GM12872 (cell line): Measurements from ENCODE around the gene TRIP11.

Experiments
- CTCF ChIP-seq: IDR thresholded peaks from 3 replicates; pipeline ENCODE4 v1.5.1; 2011; ENCODE audit warnings: low read depth, mild to moderate bottlenecking, low read length, moderate library complexity; ENCODE audit not compliant: insufficient read depth

Gene TRIP11

GRCh38 chr14:92039063-92039718 lies 668 bp downstream of the TRIP11 start:
- no peak for TF ChIP-seq CTCF

DNA sequence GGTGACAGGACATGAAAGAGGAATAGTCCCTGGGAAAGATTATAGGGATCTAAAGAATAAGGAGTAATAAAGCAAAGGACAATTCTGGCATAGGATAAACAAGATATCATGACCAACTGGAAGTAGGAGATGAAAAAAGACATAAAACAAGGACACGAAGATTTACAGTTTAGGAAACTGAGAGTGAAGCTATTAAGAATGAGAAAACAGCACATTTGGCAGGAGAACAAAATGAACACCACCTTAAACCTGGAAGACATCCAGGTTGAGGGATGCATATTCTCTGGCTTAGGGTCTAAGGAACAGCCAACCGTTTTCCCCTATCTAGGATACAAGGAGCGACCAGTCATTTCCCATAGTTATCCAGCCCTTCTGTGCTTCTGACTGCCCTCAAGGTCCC lies 1.9 kb downstream of the TRIP11 start:
- TF ChIP-seq CTCF = no peak

GRCh38 chr14:92035890-92036289 lies 4.0 kb downstream of the TRIP11 start:
- no peak for TF ChIP-seq CTCF

- TF ChIP-seq CTCF = no peak
These were observed 5.8 kb downstream of the TRIP11 start for GRCh38 chr14:92033906-92034687.

DNA sequence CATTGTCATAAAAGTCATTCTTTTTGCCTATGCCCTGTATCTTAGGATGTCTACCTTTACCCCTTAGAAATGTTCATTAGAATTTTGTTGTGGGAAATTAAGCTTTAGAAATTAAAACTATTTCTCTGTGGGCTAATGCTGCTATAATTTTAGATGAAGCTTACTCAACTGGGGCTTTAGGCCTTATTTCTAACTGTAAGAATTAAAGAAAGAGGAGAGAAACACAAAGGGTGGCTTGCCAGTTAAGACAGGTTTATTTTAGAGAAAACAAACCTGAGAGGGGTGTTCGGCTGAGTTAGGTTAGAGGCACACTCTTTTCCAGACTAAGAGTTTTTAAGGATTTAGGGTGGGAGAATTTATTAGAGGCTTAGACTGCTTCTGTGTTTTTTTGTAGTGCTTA lies 6.4 kb downstream of the TRIP11 start:
- TF ChIP-seq CTCF = no peak

DNA sequence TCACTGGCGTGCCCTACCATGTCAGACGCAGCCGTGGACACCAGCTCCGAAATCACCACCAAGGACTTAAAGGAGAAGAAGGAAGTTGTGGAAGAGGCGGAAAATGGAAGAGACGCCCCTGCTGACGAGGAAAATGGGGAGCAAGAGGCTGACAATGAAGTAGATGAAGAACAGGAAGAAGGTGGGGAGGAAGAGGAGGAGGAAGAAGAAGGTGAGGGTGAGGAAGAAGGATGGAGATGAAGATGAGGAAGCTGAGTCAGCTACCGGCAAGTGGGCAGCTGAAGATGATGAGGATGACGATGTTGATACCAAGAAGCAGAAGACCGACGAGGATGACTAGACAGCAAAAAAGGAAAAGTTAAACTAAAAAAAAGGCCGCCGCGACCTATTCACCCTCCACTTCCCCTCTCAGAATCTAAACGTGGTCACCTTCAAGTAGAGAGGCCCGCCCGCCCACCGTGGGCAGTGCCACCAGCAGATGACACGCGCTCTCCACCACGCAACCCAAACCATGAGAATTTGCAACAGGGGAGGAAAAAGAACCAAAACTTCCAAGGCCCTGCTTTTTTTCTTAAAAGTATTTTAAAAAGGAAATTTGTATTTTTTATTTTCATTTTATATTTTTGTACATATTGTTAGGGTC lies 13.2 kb downstream of the TRIP11 start:
- no peak for TF ChIP-seq CTCF

- TF ChIP-seq CTCF = no peak
These were observed 17.8 kb downstream of the TRIP11 start for GRCh38 chr14:92022036-92022435.
